ENCODE data around the gene ERC1.

GRCh38 chr12:1504304-1504894, 513.4 kb downstream of the ERC1 start:
- no peak for TF ChIP-seq POLR2AphosphoS5 (IDR thresholded peaks at IDR 0.05; ENCODE audit: insufficient read depth, low read depth, low read length)
- no peak for TF ChIP-seq POLR2A (IDR thresholded peaks at IDR 0.05; ENCODE audit: low read depth, low read length)
